Tongue (tissue), 2 donors: ENCODE results near the gene FERMT2. TPM values are rescaled to one million over a fixed set of nuclear protein-coding genes. Genes with fewer than 3 reads are reported as not detected.

Source experiments
- DNase-seq: peaks from one replicate; pipeline ENCODE4 v3.0.0-alpha.2; 2015
- total RNA-seq: library from RNA; depleted of rRNA; stranded (reverse); fragments of >200 nt; gene quantifications from one replicate; pipeline ENCODE4 v1.2.3, GENCODE V29; 2014

Gene FERMT2
- total RNA-seq, 1 donor from 2014 or later, result 124 TPM

GRCh38 chr14:52862632-52863333 is 88.1 kb downstream of the FERMT2 start:
- no peak for DNase-seq

GRCh38 chr14:52861403-52861802 is 89.4 kb downstream of the FERMT2 start:
- no peak for DNase-seq

- DNase-seq, result no peak
These were observed 89.9 kb downstream of the FERMT2 start for GRCh38 chr14:52860910-52861309.

GRCh38 chr14:52860209-52860608 is 90.6 kb downstream of the FERMT2 start:
- no peak for DNase-seq

- DNase-seq, result no peak
These were observed 94.7 kb downstream of the FERMT2 start for GRCh38 chr14:52856139-52856538.

- DNase-seq, result no peak
These were observed 97.4 kb downstream of the FERMT2 start for GRCh38 chr14:52853522-52853854.

- no peak for DNase-seq
These were observed 97.9 kb downstream of the FERMT2 start for GRCh38 chr14:52852810-52853521.

GRCh38 chr14:52850451-52850909 is 100.4 kb downstream of the FERMT2 start:
- no peak for DNase-seq

GRCh38 chr14:52848626-52849025 is 102.2 kb downstream of the FERMT2 start:
- DNase-seq, result no peak

- peak; percentile 19 for DNase-seq
These were observed 104.3 kb downstream of the FERMT2 start for GRCh38 chr14:52846591-52846990.

- DNase-seq, result peak; percentile 30
These were observed 105.8 kb downstream of the FERMT2 start for GRCh38 chr14:52845081-52845480.

- peak; percentile 33 for DNase-seq
These were observed 106.4 kb downstream of the FERMT2 start for GRCh38 chr14:52844262-52845060.

- peak; percentile 17 for DNase-seq
These were observed 110.0 kb downstream of the FERMT2 start for GRCh38 chr14:52840877-52841276.

GRCh38 chr14:52837451-52837850 is 113.4 kb downstream of the FERMT2 start:
- DNase-seq, result no peak

GRCh38 chr14:52836063-52836462 is 114.8 kb downstream of the FERMT2 start:
- DNase-seq, result no peak

GRCh38 chr14:52835122-52835903 is 115.5 kb downstream of the FERMT2 start:
- no peak for DNase-seq

- DNase-seq, result no peak
These were observed 116.4 kb downstream of the FERMT2 start for GRCh38 chr14:52834440-52834842.

- no peak for DNase-seq
These were observed 117.0 kb downstream of the FERMT2 start for GRCh38 chr14:52833891-52834290.

GRCh38 chr14:52829527-52830185 is 121.2 kb downstream of the FERMT2 start:
- no peak for DNase-seq

GRCh38 chr14:52827426-52827825 is 123.4 kb downstream of the FERMT2 start:
- no peak for DNase-seq

- DNase-seq, result no peak
These were observed 125.8 kb downstream of the FERMT2 start for GRCh38 chr14:52825085-52825484.

- no peak for DNase-seq
These were observed 126.4 kb downstream of the FERMT2 start for GRCh38 chr14:52824462-52824861.
